Fibroblast of mammary gland (primary cell): ENCODE measurements around the gene IRGC.

ENCODE experiments used
- DNase-seq: peaks from one replicate; pipeline ENCODE4 v3.0.0-alpha.2; 2010; ENCODE audit warnings: low read depth
- H3K4me3 ChIP-seq: 2 replicates; pipeline ENCODE4 v1.5.1; 2011; ENCODE audit warnings: low read depth, mild to moderate bottlenecking, low read length, moderate library complexity; ENCODE audit not compliant: control insufficient read depth
- TF ChIP-seq, protein P1 (sequence below): conservative IDR thresholded peaks from 2 replicates; pipeline ENCODE4 v1.5.1; 2011; ENCODE audit warnings: low read depth, low read length, inconsistent platforms; ENCODE audit not compliant: control insufficient read depth, insufficient read depth

The IRGC gene, protein sequence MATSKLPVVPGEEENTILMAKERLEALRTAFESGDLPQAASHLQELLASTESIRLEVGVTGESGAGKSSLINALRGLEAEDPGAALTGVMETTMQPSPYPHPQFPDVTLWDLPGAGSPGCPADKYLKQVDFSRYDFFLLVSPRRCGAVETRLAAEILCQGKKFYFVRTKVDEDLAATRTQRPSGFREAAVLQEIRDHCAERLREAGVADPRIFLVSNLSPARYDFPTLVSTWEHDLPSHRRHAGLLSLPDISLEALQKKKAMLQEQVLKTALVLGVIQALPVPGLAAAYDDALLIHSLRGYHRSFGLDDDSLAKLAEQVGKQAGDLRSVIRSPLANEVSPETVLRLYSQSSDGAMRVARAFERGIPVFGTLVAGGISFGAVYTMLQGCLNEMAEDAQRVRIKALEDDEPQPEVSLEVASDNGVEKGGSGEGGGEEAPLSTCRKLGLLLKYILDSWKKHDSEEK

DNA sequence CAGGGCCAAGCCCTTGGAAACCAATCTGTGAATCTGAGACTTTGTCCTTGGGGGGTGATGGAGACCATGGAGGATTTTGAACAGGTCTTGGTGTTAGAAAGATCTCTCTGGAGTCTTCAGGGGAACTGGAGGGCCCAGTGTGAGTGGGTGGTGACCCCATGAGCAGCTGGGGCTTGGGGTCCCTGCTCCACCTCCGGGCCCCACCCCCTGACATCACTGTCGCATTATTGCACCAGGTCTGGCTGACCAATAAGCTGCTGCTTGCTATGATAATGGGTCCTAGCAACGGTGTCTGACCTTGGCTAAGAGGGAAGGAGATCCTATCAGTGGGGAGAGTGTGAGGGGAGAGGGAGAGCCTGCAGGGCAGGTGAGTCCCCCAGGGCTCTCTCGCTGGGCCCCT lies at the start of gene IRGC:
TSS of gene IRGC (plus strand) at position 301 of the 400 bp plus-strand sequence. CDS start 2,483 bp downstream, outside the sequence.
- TF ChIP-seq, protein P1, sequence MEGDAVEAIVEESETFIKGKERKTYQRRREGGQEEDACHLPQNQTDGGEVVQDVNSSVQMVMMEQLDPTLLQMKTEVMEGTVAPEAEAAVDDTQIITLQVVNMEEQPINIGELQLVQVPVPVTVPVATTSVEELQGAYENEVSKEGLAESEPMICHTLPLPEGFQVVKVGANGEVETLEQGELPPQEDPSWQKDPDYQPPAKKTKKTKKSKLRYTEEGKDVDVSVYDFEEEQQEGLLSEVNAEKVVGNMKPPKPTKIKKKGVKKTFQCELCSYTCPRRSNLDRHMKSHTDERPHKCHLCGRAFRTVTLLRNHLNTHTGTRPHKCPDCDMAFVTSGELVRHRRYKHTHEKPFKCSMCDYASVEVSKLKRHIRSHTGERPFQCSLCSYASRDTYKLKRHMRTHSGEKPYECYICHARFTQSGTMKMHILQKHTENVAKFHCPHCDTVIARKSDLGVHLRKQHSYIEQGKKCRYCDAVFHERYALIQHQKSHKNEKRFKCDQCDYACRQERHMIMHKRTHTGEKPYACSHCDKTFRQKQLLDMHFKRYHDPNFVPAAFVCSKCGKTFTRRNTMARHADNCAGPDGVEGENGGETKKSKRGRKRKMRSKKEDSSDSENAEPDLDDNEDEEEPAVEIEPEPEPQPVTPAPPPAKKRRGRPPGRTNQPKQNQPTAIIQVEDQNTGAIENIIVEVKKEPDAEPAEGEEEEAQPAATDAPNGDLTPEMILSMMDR = no peak

GRCh38 chr19:43667126-43667875 lies 48.6 kb upstream of the IRGC start:
- no peak for DNase-seq
- TF ChIP-seq, protein P1 = no peak
- peak overlapping the region; percentile 61 for H3K4me3 ChIP-seq

More for the DNA sequence above, at the start of gene IRGC:
- H3K4me3 ChIP-seq = no peak within 1 kb of the TSS
- no peak for DNase-seq

- DNase-seq = peak; percentile 19
- H3K4me3 ChIP-seq = peak overlapping the region; percentile 61
- TF ChIP-seq, protein P1 = no peak
Observed at GRCh38 chr19:43667876-43668405, 47.9 kb upstream of the IRGC start.

GRCh38 chr19:43668406-43669109 lies 47.3 kb upstream of the IRGC start:
- TF ChIP-seq, protein P1 = no peak
- peak overlapping the region; percentile 95 for H3K4me3 ChIP-seq
- peak; percentile 100 for DNase-seq

DNA sequence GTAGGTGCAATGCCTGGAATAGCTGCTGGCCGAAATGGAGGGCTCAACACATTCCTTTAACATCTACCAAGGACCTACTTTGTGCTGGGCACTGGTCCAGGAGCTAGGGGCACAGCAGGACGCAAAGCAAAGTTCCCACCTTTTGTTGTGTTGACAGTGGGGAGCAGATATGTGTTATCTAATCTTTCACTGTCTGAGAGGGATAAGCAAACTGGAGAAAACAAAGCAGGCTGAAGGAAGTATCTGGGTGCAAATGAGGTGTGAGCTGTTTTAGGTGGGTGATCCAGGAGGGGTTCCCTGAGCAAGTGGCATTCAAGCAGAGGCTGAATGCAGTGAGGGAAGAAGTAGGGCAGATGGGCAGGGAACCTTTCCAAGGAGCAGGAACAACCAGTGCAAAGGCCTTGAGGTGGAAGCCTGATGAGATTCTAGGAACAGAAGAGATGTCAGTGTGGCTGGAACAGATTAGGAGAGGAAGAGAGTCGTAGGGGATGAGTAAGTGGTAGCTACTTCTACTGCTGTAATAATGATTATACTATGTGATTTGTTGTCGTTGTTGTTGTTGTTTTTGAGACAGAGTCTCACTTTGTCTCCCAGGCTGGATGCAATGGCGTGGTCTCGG lies 43.7 kb upstream of the IRGC start:
- H3K4me3 ChIP-seq = no peak overlapping the region
- DNase-seq = no peak
- TF ChIP-seq, protein P1 = no peak

DNA sequence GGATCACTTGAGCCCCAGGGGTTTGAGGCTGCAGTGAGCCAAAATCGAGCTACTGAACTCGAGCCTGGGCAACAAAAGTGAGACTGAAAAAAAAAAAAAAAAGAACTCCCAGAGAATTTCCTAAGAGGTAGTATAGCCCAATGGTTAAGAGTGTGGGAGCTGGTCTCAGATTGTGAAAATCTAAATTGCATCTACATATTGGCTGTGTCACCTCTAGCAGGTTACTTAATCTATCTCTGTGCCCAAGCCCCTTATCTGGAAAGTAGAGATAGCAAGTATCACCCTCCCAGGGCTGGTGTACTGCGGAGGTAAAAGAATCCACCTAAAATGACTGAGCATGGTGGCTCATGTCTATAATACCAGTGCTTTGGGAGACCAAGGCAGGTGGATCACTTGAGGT lies 42.2 kb upstream of the IRGC start:
- DNase-seq = no peak
- TF ChIP-seq, protein P1 = no peak
- H3K4me3 ChIP-seq = no peak overlapping the region
